ENCODE measurements around the gene EYA2. TPM values are rescaled to one million over a fixed set of nuclear protein-coding genes. Genes with fewer than 3 reads are reported as not detected.

The EYA2 gene
- total RNA-seq, 6 experiments from 2014 or later: 0.14 to 0.51 (median 0.28) TPM; not detected in 1

- no peak for TF ChIP-seq CTCF (IDR thresholded peaks at IDR 0.05)
- H3K4me3 Mint-ChIP-seq: no peak overlapping the region
- peaks cover 4% of the 10 kb centered on the region for H3K27me3 Mint-ChIP-seq (ENCODE audit: insufficient read depth)
- peaks cover 6% of the 10 kb centered on the region for H3K36me3 Mint-ChIP-seq (ENCODE audit: low read depth)
- no peak overlapping the region for H3K27ac Mint-ChIP-seq
- no peaks in the 10 kb centered on the region for H3K4me1 Mint-ChIP-seq (ENCODE audit: low read depth)
- DNase-seq: no peak
- H3K9me3 Mint-ChIP-seq: peaks cover 2% of the 10 kb centered on the region
Observed at GRCh38 chr20:47073766-47074475, 179.3 kb downstream of the EYA2 start.

- DNase-seq: no peak
- peaks cover 4% of the 10 kb centered on the region for H3K27me3 Mint-ChIP-seq (ENCODE audit: insufficient read depth)
- H3K36me3 Mint-ChIP-seq (ENCODE audit: low read depth): peaks cover 5% of the 10 kb centered on the region; the same call in 1 of the 2 replicates
- no peaks in the 10 kb centered on the region for H3K4me1 Mint-ChIP-seq (ENCODE audit: low read depth)
- no peak for TF ChIP-seq CTCF (IDR thresholded peaks at IDR 0.05)
- no peak overlapping the region for H3K4me3 Mint-ChIP-seq
- peaks cover 4% of the 10 kb centered on the region for H3K9me3 Mint-ChIP-seq
- no peak overlapping the region for H3K27ac Mint-ChIP-seq
Observed at GRCh38 chr20:47075263-47075662, 180.6 kb downstream of the EYA2 start.

- Mint-ChIP-seq H3K4me1 (ENCODE audit: low read depth) (no peaks in the 10 kb centered on the region), H3K27me3 (ENCODE audit: insufficient read depth) (peaks cover 1% of the 10 kb centered on the region), H3K36me3 (ENCODE audit: low read depth) (peaks cover 5% of the 10 kb centered on the region; the same call in 1 of the 2 replicates), H3K4me3 (no peak overlapping the region), H3K9me3 (peaks cover 4% of the 10 kb centered on the region), H3K27ac (no peak overlapping the region)
- no peak for TF ChIP-seq CTCF (IDR thresholded peaks at IDR 0.05)
- no peak for DNase-seq
Observed at GRCh38 chr20:47079047-47079446, 184.4 kb downstream of the EYA2 start.

- DNase-seq: no peak
- H3K4me1 Mint-ChIP-seq (ENCODE audit: low read depth): no peaks in the 10 kb centered on the region
- no peak overlapping the region for H3K27ac Mint-ChIP-seq
- TF ChIP-seq CTCF (IDR thresholded peaks at IDR 0.05): no peak
- H3K4me3 Mint-ChIP-seq: no peak overlapping the region
- peaks cover 5% of the 10 kb centered on the region; the same call in 1 of the 2 replicates for H3K36me3 Mint-ChIP-seq (ENCODE audit: low read depth)
- no peaks in the 10 kb centered on the region; the same call in 1 of the 2 replicates for H3K27me3 Mint-ChIP-seq (ENCODE audit: insufficient read depth)
- H3K9me3 Mint-ChIP-seq: peaks cover 4% of the 10 kb centered on the region
Observed at GRCh38 chr20:47080365-47080764, 185.7 kb downstream of the EYA2 start.

GRCh38 chr20:47086316-47086715, 191.7 kb downstream of the EYA2 start:
- Mint-ChIP-seq H3K36me3 (ENCODE audit: low read depth) (no peaks in the 10 kb centered on the region), H3K27ac (no peak overlapping the region), H3K9me3 (no peaks in the 10 kb centered on the region), H3K4me1 (ENCODE audit: low read depth) (no peaks in the 10 kb centered on the region), H3K4me3 (no peak overlapping the region), H3K27me3 (ENCODE audit: insufficient read depth) (peaks cover 9% of the 10 kb centered on the region)
- TF ChIP-seq CTCF (IDR thresholded peaks at IDR 0.05): no peak
- DNase-seq: no peak
